ENCODE results near the gene GNG5.

GNG5 gene

DNA sequence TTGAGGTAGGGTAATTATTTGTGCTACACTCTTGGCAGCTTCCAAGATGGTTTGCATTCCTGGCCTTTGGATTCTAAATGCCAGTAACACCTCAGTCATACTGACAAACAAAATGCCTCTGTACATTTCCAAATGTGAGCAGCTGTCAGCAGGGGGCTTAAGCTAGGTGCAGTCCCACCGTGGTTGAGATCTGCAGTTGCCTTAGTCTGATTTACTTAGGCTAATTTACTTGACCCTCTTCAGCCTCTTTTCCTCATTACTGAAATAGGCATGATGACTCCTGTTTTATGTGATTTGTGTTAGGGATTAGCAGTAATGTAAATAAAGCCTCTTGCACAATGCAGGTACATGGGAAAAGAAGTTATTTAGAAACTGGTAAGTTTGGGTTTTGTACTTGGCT is 13.7 kb downstream of the GNG5 start:
- no peaks in the 10 kb centered on the region for H3K27me3 ChIP-seq (ENCODE audit: control insufficient read depth, low read length)
- H3F3A ChIP-seq (ENCODE audit: control insufficient read depth, insufficient read depth), result peaks cover 11% of the 10 kb centered on the region
- no peaks in the 10 kb centered on the region for H3K9me3 ChIP-seq (ENCODE audit: control insufficient read depth, insufficient read depth, low read length)
- no peaks in the 10 kb centered on the region for H3K4me1 ChIP-seq (ENCODE audit: control insufficient read depth, low read length)
- H3K27ac ChIP-seq (ENCODE audit: low read depth, low read length), result no peak overlapping the region
- no peak overlapping the region for H3K4me3 ChIP-seq (ENCODE audit: low read length)
- H3K36me3 ChIP-seq (ENCODE audit: control insufficient read depth, low read length), result peaks cover 85% of the 10 kb centered on the region
- H4K20me1 ChIP-seq (ENCODE audit: control insufficient read depth, insufficient read depth, low read depth, low read length), result no peaks in the 10 kb centered on the region
- H3K4me2 ChIP-seq (ENCODE audit: low read length), result no peak overlapping the region
- TF ChIP-seq EZH2phosphoT487 (IDR thresholded peaks at IDR 0.05; ENCODE audit: borderline replicate concordance, low read length), result no peak
- TF ChIP-seq, protein P1, sequence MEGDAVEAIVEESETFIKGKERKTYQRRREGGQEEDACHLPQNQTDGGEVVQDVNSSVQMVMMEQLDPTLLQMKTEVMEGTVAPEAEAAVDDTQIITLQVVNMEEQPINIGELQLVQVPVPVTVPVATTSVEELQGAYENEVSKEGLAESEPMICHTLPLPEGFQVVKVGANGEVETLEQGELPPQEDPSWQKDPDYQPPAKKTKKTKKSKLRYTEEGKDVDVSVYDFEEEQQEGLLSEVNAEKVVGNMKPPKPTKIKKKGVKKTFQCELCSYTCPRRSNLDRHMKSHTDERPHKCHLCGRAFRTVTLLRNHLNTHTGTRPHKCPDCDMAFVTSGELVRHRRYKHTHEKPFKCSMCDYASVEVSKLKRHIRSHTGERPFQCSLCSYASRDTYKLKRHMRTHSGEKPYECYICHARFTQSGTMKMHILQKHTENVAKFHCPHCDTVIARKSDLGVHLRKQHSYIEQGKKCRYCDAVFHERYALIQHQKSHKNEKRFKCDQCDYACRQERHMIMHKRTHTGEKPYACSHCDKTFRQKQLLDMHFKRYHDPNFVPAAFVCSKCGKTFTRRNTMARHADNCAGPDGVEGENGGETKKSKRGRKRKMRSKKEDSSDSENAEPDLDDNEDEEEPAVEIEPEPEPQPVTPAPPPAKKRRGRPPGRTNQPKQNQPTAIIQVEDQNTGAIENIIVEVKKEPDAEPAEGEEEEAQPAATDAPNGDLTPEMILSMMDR (IDR thresholded peaks at IDR 0.05; ENCODE audit: low read depth, low read length, poor library complexity, severe bottlenecking), result no peak
- peaks cover 10% of the 10 kb centered on the region for H3K79me2 ChIP-seq (ENCODE audit: control insufficient read depth, low read length)
- no peaks in the 10 kb centered on the region for H3K9me2 ChIP-seq (replicated peaks; ENCODE audit: control insufficient read depth, low read length)

DNA sequence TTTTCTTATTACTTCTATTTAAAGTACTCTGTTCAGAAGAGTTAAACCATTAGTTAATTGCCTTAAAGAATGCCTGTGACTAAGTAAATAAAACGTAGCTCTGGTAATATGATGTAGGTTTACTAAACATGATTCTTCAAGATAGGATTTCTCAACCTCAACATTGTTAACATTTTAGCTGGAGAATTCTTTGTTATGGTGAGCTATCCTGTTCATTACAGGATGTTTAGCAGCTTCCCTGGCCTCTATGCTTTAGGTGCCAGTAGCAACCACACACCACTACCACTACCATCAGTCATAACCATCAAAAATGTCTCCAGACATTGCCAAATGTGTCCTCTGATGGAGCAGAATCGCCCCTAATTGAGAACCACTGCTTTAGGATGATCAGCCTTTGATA is 16.6 kb downstream of the GNG5 start:
- TF ChIP-seq EZH2phosphoT487 (IDR thresholded peaks at IDR 0.05; ENCODE audit: borderline replicate concordance, low read length), result no peak
- TF ChIP-seq, protein P1 (IDR thresholded peaks at IDR 0.05; ENCODE audit: low read depth, low read length, poor library complexity, severe bottlenecking), result no peak
- H3K9me2 ChIP-seq (replicated peaks; ENCODE audit: control insufficient read depth, low read length), result no peaks in the 10 kb centered on the region
- H3K79me2 ChIP-seq (ENCODE audit: control insufficient read depth, low read length), result peaks cover 38% of the 10 kb centered on the region

DNA sequence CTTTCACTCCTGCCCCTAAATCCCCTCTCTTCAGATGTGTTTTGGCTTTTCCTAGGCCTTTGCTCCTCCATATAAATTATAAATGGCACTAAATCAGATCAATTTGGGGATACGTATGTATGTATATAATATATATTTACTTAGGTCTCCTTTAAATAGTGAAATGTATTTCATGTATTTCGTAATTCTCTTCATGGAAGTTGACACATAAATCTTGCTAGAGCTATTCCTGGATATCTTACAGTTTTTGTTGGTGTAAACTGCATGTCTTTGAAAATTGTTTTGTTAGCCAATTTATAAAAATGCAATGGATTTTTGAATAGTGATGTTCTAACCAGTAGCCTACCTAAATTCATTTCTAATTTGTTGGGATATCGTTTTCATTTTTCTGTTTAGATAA is 18.3 kb downstream of the GNG5 start:
- H3K4me2 ChIP-seq (ENCODE audit: low read length), result no peak overlapping the region
- peaks cover 50% of the 10 kb centered on the region for H3K79me2 ChIP-seq (ENCODE audit: control insufficient read depth, low read length)
- no peaks in the 10 kb centered on the region for H3K27me3 ChIP-seq (ENCODE audit: control insufficient read depth, low read length)
- H3K36me3 ChIP-seq (ENCODE audit: control insufficient read depth, low read length), result peaks cover 74% of the 10 kb centered on the region
- H4K20me1 ChIP-seq (ENCODE audit: control insufficient read depth, insufficient read depth, low read depth, low read length), result no peaks in the 10 kb centered on the region
- no peaks in the 10 kb centered on the region for H3F3A ChIP-seq (ENCODE audit: control insufficient read depth, insufficient read depth)
- no peaks in the 10 kb centered on the region for H3K9me3 ChIP-seq (ENCODE audit: control insufficient read depth, insufficient read depth, low read length)
- no peaks in the 10 kb centered on the region for H3K4me1 ChIP-seq (ENCODE audit: control insufficient read depth, low read length)
- no peaks in the 10 kb centered on the region for H3K9me2 ChIP-seq (replicated peaks; ENCODE audit: control insufficient read depth, low read length)
- no peak overlapping the region for H3K4me3 ChIP-seq (ENCODE audit: low read length)
- no peak for TF ChIP-seq EZH2phosphoT487 (IDR thresholded peaks at IDR 0.05; ENCODE audit: borderline replicate concordance, low read length)
- TF ChIP-seq, protein P1 (IDR thresholded peaks at IDR 0.05; ENCODE audit: low read depth, low read length, poor library complexity, severe bottlenecking), result no peak
- H3K27ac ChIP-seq (ENCODE audit: low read depth, low read length), result no peak overlapping the region

More for the DNA sequence above, 16.6 kb downstream of the GNG5 start:
- H3K27me3 ChIP-seq (ENCODE audit: control insufficient read depth, low read length), result no peaks in the 10 kb centered on the region
- H3K4me3 ChIP-seq (ENCODE audit: low read length), result no peak overlapping the region
- H4K20me1 ChIP-seq (ENCODE audit: control insufficient read depth, insufficient read depth, low read depth, low read length), result no peaks in the 10 kb centered on the region
- peaks cover 6% of the 10 kb centered on the region for H3F3A ChIP-seq (ENCODE audit: control insufficient read depth, insufficient read depth)
- no peaks in the 10 kb centered on the region for H3K4me1 ChIP-seq (ENCODE audit: control insufficient read depth, low read length)
- no peak overlapping the region for H3K27ac ChIP-seq (ENCODE audit: low read depth, low read length)
- H3K4me2 ChIP-seq (ENCODE audit: low read length), result no peak overlapping the region
- H3K36me3 ChIP-seq (ENCODE audit: control insufficient read depth, low read length), result peaks cover 74% of the 10 kb centered on the region
- no peaks in the 10 kb centered on the region for H3K9me3 ChIP-seq (ENCODE audit: control insufficient read depth, insufficient read depth, low read length)

All from DOHH2 (cell line).